HG02938 (cell line): ENCODE data around the gene ATPAF1.
"Not testable (repeated sequence)": the region's sequence is repeated elsewhere in the genome, so short reads cannot be mapped to it uniquely, and the experiment has no call there.

Source experiments
- ATAC-seq: cut with Tn5 transposase; IDR thresholded peaks from one replicate; pipeline ENCODE4 v1.9.1; 2021; ENCODE audit warnings: mild to moderate bottlenecking, moderate library complexity; ENCODE audit not compliant: unreplicated experiment

The ATPAF1 gene

DNA sequence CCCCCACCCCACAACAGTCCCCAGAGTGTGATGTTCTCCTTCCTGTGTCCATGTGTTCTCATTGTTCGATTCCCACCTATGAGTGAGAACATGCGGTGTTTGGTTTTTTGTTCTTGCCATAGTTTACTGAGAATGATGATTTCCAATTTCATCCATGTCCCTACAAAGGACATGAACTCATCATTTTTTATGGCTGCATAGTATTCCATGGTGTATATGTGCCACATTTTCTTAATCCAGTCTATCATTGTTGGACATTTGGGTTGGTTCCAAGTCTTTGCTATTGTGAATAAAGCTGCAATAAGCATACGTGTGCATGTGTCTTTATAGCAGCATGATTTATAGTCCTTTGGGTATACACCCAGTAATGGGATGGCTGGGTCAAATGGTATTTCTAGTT is 17.0 kb downstream of the ATPAF1 start:
- not testable (repeated sequence) for ATAC-seq

DNA sequence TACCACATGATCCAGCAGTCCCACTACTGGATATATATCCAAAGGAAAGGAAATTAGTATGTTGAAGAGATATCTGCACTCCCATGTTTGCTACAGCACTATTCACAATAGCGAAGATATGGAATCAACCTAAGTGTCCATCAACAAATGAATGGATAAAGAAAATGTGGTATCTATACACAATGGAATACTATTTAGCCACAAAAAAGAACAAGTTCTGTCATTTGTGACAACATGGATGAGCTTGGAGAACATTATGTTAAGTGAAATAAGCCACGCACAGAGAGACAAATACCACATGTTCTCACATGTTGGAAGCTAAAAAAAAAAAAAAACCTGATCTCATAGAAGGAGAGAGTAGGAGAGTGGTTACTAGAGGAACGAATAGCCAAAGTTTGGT is 17.7 kb downstream of the ATPAF1 start:
- ATAC-seq: no peak

DNA sequence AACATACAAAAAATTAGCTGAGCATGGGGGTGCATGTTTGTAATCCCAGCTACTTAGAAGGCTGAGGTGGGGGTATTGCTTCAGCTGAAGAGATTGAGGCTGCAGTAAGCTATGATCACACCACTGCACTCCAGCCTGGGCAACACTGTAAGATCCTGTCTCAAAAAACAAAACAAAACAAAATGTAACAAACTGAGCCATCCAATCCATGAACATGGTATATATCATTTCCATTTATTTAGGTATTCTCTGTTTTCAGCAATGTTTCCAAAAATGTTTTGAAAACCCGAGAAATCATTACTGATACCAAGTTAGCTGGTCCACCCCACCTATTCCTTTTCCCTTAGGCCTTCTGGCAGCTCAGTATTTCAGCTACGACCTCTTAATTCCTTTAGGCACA is 18.4 kb downstream of the ATPAF1 start:
- no peak for ATAC-seq

DNA sequence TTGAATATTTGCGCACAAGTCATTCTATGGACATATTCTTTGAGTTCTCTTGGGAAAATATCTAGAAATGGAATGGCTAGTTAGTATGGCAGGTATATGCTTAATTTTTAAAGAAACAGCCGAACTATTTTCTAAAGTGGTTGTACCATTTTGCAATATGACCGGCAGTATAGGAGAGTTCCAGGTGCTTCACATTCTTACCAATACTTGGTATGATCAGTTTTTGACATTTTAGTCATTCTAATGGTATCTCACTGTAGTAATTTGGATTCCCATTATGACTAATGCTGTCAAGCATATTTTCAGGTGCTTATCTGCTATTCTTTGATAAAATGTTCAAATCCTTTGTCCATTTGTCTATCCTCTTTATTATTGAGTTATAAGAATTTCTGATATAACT is 20.6 kb downstream of the ATPAF1 start:
- no peak for ATAC-seq

DNA sequence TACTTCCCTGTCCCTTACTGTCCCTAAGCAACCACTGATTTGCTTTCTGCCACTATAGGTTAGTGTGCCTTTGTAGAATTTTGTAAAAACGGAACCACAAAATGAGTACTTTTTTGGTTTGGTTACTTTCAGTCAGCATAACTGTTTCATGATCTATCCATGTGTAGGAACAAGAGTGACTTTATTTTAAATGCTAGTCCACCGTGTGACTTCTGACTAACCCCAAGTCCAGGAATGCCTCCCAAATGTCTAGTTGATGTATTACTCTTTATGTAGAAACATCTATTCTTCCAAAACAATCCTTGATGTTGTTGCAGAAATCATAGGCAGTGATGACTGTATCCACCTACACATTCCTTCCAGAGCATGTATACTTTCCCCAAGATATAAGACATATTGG is 21.3 kb downstream of the ATPAF1 start:
- no peak for ATAC-seq

DNA sequence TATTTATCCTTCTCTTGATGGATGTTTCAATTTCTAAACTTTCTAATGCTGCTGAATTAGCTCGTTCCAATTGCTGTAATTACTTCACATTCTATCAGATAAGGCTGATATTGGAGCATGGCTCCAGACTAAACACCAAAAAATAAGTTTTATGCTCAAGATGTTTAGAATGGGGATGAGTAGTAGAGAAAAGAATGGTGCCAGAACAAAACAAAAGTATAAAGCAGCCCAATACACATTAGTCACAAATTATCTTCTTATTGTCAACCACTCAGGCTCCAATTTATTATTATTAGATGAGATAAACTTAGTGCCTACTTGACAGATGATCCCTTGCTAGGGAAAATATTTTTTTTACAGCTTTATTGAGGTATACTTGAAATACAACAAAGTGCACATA is 21.8 kb downstream of the ATPAF1 start:
- ATAC-seq: no peak

DNA sequence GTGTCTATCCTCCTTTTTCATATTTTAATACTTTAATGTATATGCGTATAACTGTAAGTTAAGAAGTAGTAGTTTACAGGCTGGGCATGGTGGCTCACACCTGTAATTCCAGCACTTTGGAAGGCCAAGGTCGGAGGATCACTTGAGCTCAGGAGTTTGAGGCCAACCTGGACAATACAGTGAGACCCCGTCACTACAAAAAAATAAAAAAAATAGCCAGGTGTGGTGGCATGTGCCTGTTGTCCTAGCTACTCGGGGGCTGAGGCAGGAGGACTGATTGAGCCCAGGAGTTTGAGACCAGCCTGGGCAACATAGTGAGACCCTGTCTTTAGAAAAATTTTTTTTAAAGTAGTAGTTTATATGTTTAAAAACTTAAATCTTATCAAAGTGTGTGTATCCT is 22.3 kb downstream of the ATPAF1 start:
- ATAC-seq: no peak

DNA sequence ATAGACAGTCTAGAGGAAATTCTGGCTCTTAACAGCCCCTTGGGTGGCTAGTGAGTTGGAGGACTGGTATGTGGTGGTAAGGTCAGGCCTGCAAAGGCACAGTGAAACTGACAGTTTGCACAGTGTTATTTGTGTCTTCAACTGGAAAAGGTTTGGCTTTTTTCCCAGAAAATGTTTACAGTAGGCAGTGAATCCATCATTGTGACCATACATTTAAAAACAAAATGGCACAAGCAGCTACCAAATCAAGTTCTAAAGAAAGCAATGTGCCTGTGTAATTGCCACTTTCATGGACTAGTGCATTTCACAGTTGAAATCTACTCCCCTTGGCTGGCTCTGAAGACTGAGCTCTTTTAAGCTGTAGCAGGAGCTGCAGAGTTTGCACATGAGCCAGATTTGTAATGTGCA is 24.8 kb downstream of the ATPAF1 start:
- no peak for ATAC-seq

DNA sequence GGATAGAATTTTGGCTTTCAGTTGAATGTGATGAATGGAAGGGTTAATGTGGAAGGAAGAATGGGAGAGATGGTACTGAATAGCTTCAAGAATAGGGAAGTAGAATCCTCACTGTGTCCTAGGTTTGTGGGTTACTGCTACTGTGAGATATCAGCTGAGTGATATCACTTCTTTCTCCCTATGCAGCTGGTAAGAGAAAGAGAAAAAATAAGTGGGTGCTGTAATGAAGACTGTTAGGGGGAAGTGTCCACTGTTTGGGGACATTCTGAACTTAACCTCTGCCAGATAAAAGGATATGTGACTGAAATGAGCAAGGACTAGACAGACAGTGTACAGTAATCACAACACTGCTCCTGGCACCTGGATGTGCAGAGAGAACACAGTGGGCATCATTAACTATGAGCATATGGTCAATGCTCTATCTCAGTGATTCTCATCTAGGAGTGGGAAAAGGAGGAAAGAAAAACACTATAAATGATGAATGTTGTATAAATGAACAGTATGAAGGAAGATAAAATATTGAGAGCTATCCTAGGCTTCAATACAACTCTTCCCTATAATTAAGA is 26.0 kb downstream of the ATPAF1 start:
- ATAC-seq: no peak

DNA sequence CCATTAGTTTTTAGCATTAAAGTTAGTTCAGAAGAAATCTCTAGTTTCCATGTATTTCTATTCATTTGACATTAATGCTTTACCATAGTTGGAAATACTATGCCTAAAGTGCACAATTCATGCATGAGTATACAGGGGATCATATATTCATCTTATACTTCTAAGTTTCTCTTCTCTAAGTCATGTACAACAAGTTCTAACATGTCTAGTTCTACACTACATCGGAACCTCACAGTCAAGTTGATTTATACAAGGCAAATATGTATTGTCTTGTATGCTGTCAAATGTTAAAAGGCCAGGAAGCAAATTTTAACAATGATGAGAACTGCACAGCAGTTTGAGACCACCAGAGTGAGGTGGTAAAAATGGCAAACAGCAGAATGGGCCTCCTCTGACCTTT is 28.6 kb downstream of the ATPAF1 start:
- no peak for ATAC-seq

DNA sequence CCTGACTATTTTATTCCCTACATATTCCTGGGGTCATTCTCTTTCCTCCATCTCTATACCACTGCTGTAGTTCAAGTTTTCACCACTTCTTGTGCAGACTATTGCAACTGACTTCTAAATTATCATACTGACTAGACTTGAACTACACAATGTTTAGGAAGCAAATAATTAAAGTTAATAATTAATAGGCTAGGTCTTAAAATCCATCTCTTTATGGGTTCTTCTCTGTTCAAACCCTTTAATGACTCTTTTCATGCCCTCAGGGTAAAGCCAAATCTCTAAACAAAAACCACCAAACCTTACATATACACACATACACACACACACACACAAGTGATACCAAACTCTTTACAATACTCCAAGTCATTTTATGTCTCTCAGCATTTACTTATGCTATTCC is 29.2 kb downstream of the ATPAF1 start:
- no peak for ATAC-seq

DNA sequence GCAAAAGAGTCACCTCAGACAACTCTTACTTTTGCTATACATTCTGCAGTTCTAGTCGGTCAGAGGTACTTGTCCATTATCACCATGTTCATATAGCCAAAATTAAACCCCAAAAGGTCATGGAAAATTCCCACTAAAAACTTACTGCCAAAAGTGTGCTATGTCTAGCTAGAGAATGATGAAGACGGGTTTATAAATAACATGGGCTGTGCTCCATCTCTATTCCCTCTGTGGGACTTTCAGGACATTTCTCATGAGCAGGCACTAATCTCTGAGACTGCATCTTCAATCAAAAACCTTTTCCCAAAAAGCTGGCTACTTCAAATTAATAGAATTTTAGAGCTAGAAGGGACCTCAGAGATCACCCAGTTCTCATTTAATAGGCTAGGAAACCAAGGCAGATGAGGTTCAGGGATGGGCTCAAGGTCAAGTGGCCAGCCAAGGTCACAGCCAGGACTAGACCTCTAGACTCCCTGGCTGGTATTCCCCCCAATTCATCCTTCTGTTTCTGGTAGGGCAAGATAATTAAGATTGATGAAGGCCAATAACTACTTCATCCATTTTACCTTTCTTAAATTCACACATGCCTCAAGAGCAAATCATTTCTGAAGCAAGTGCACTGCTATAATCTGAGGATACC is 30.6 kb downstream of the ATPAF1 start:
- ATAC-seq: no peak

DNA sequence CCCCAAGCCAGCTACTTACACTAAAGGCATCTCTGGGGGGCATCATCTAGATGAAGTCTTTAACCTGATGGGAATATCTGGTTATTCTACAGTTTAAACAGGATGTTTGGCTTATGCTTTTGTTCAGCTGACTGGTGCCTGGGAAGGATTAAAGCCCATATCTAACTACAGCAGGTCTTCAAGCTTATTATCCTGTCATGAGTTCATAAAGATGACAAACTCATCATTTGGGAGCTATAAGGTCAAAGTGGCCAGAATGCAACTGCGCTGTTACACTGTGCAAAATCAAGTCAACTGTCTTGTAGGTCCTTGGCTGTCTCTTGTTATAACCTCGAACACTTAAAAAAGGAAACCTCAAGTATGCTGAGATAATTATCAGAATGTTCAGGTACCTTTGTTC is 33.0 kb downstream of the ATPAF1 start:
- no peak for ATAC-seq

DNA sequence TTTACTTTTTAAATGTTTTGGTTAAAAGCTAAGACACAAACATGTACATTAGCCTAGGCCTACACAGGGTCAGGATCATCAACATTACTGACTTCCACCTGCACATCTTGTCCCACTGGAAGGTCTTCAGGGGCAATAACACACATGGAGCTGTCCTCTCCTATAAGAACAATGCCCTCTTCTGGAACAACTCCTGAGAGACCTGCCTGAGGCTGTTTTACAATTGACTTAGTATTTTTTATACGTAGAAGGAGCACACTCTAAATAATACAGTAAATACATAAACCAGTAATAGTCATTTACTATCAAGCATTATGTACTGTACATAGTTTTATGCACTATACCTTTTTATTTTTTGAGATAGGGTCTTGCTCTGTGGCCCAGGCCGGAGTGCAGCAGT is 37.4 kb downstream of the ATPAF1 start:
- ATAC-seq: no peak

DNA sequence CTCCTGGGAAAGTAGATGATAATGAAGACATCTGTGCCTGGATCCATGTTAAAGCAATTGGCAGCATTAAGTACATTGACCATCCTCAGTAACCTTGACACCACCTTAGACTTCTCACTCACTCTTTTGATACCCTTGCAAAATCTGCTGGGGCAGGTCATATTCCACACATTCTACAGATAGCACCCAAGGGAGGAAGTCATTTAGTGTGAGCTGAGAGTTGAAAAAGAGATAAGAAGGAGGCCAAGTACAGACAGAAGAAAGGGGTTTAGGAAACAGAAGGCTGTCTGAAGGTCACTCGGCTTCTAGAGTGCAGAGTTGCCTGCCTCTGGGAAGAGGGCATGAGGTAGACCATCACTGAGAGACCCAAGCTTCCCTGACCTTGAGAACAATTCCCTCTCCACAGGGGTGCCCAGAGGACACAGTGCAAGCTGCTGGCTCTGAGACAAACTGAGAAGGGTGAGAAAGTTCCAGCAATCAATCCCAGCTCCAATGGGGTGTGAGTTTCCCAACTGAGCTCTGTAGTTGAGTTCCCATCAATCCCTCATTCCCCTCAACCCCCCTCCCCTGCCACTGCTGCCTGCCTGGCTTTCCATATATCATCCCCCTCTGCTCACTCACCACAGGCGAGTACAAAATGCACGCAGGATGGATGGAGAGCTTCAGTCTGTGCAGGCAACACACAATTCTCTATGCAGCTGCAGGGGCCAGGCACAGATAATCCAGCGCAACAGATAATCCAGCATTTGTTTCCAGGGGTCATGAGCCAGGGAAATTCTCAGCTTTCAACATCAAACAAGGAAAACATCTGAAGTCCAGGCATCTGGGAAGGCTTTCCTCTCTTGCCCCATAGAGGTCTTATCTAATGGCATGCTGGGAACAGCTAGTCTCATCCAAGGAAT is 44.2 kb downstream of the ATPAF1 start:
- no peak for ATAC-seq

DNA sequence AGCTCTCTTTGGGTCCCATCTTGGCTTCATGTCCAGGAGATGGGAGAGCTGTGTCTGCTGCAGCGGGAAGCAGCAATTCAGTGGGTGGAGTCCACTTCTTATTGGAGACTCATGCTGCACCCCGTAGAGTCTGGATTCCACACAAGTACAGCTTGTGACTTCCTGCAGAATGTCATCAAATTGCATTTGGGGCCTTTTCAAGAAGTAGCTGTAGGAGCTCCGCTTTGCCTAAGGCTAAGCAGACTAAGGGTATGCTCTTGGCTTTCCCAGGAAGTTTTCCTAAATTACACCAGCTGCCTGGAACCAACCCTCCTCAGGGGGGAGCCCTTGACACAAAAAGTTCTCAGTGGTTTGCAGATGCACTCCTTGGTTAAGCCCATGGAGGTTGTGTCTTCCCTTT is 45.8 kb downstream of the ATPAF1 start:
- ATAC-seq: no peak

DNA sequence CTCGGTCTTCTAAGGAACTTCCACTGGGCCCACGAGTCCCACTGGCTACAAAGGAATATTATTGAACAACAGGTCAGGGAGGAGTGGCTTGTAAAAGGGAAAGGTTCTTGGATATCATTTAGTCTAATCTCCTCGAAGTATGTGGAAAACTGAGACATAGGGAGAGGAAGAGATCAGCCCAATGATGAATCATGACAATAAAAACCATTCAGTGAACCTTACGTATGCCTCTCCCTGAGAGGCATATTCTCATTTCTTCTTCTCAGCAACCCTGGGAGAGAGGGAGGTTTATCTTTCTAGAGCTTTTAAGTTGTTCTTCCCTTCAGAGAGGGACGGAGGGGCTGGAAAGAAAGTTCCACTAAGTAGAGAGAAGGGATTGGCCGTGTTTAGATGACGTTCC is 46.2 kb downstream of the ATPAF1 start:
- no peak for ATAC-seq

DNA sequence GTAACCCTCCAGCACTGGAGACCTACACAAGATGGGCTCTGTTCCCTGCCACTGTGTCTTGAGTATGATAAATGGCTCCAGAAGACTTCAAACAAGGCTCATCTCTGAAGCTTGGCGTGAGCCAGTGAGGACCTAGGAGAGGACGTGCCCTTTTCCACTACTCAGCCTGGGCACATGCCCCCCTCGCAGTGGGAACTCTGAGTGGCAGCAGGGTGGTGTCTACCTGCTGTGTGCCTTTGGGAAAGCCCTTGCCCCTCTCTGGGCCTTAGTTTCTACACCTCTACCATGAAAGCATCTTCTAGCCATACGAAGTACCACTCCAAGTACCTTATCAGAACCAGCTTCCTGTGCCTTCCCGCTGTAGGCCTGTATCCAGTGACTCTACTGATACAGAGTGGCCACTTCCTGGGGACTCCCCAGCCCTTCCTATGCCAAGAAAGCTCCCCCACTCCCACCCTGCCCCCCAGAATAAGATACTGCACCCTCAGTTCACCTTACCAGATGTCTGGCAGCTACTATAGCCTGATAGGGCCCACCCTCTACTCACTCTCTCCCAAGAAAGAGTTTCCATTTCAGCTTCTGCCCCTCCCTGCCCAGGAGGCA is 48.4 kb downstream of the ATPAF1 start:
- ATAC-seq: no peak

DNA sequence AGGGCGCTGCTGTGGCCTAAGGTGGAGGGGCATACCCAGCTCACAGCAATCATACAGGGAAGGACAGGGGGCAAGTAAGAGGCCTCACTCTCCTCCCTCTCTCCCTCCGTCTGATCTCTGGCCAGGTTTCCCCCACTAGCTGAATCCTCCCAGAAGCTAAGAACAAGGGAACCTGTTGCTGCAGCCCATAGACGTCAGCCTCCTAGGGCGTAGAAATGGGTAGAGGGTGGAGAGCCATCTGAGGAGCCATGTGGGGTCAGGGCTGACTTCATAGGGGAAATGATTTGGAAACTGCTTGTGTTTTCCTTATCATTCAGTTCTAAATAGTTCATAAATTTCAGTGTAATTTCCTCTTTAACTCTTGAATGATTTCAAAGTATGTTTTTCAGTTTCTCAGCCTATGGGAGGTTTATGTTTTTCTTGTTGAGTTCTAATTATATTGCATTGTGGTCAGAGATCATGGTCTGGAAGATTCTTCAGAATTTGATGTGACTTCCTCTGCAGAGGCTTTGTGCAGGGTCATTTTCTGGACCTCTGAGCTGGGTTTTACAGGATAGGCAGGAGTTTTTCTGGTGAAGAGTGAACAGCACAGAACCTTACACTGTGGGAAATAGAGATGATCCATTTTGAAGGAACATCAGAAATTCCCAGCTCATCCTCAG is 49.3 kb downstream of the ATPAF1 start:
- ATAC-seq: no peak

DNA sequence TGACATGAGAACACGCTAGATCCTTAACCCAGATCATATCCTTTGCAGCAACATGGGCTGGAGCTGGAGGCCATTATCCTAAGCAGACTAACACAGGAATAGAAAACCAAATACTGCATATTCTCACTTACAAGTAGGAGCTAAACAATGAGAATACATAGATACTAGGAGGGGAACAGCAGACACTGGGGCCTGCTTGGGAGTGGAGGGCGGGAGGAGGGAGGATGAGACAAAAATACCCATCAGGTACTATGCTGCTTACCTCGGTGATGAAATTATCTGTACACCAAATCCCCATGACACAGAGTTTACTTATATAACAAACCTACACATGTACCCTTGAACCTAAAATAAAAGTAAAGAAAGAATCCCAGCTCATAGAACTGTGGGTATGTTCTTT is 50.3 kb downstream of the ATPAF1 start:
- ATAC-seq: no peak

DNA sequence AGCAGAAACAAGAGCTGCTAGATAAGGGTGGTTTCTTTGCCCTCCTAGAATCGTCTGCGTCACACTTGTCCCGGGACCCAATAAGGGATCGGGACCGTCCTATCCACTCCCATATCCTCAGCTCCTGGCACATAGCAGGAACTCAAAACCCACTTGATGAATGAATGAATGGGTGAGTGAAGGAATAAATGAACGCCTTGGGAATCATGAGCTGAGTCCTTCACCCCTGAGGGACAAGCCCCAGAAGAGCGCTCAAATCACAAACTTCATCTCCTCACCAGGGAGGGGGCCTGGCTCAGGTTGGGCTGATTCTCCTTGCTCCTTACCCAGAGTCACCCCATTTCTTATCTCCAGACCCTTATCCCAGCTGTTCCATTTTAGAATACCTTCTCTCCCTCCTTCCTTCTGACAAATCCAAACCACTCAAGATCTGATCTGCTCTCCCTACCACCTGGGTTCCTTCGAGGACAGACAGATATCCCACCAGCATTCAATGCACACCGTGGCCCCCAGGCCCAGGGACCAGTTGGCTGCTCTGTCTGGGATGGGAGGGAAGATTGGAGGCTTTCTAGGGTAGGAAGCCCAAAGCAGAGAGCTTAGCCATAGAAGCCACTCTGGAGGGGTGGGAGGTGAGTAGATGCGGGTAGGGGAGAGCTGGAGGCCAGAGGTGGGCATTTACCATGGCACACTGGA is 50.9 kb downstream of the ATPAF1 start:
- ATAC-seq: no peak
